Retina (tissue), 1 donor: Measurements from ENCODE around the gene STIMATE.

ENCODE experiments used
- DNase-seq: peaks from one replicate; pipeline ENCODE4 v3.0.0-alpha.2; 2016

STIMATE gene

GRCh38 chr3:52893723-52894122 lies 3.6 kb downstream of the STIMATE start:
- no peak for DNase-seq

DNA sequence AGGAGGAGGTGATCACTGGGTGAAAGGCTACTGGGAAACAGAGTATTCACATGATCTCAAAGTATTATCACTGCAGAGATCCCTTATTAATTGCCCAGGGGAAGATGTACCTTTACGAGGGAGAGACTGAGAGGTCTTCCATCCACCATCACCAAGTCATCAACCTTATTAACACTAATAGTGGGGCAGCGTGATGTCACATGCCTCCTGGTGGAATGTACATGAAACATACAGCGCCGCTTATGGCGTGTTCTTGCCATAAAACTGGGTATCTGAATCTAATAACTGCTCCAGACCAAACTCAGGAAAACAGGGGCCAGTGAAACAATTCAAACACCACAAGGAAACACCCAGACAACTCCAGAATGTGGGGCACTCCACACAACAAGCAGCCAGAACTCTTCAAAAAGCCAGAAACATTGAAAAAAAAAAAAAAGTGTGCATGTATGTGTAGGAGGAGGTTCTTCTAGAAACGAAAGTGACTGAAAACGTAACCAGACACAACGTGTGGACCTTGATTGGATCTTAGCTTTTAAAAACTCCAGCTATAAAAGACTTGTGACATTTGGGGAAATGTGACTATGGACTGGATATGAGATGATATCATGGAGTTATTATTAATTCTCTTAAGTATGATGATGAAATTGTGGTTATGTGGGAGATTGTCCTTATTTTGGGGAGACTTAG lies 4.6 kb downstream of the STIMATE start:
- DNase-seq: no peak

GRCh38 chr3:52892290-52892624 lies 5.1 kb downstream of the STIMATE start:
- no peak for DNase-seq

DNA sequence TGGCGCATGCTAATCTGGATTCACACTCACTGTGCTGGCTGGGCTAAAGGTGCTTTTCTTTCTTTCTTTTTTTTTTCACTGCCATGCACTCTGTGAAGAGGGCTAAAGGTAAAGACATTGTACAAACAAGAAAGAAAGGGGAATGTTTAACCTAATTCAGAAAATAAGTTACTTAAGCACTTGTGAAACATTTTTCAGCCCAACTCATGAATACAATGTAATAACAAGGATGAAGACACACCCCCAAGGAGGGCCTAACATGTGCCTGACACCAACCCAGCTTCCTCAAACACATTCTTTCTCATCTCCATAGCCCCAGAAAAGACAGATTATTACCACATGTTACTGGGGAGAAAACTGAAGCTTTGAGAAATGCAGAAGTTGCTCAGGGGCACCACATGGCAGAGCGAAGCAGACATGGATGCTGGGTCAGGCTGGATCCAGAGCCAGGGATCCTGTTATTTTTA lies 5.7 kb downstream of the STIMATE start:
- DNase-seq: no peak

- DNase-seq: no peak
These were observed 6.2 kb downstream of the STIMATE start for GRCh38 chr3:52891164-52891563.

GRCh38 chr3:52890735-52891134 lies 6.6 kb downstream of the STIMATE start:
- DNase-seq: no peak

GRCh38 chr3:52889901-52890300 lies 7.4 kb downstream of the STIMATE start:
- DNase-seq: no peak

DNA sequence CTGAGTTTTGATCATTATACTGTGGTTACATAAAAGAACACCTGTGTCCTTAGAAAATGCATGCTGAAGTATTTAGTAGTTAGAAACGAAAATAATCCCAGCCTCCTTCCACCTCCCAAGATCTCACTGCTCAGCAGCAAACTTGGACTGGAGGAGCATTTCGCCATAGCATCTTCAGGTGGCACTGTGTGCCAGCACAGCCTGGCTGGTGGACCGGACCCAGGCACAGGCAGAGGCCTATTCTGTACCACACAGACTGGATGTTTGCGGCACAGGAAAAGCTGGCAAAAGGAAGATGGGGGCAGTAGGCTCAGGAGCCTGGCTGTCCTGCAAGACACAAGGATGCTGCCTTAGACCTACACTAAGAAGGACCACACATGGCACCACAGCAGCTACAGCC lies 10.2 kb downstream of the STIMATE start:
- DNase-seq: no peak

DNA sequence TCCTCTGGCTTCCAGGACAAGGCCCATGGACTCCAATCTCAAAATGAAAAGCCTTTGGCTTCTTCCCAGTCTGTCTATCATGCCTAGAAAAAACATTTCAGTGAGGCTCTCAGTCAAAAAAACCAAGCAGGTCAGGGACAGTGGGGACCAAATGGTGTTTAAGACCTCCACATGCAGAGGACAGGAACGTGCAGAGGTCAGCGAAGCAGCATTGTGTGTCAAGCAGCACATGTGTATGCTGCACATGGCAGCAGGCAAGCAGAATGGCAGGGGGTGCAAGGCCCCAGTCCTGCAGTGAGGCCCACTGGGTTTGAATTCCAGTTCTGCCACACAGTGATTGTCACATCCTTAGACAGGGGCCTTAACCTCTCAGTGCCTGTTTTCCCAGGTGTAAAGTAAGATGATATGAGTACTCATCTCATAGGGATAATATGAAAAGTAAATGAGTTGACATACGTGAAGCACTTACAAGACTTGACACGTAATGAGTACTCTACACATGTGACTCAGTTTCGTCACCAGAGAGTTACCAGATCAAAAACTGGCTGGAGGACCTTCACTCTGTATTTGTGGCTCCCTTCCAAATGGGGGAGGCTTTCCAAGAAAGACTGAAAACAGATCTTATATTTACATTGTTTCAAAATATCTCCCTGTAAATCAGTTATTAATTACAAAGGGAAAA lies 11.2 kb downstream of the STIMATE start:
- no peak for DNase-seq

DNA sequence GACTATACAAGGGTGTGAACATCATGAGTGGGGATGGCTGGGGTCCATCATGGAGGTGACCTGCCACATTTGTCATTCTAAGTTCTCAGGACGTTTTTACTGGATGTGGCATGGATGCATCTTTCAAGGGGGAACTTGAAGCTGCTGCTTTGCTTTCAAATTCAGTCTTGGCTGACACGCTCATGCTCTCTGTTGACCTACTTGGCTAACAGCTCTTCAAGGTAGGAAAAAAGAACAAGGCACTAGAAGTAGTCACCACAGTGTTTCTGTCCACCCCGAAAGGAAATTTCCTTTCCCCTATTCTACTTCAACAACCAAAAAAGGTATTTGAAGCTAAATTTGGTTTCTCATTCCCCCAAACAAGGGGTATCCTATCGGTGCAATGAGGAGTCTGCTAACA lies 15.0 kb downstream of the STIMATE start:
- DNase-seq: no peak

- DNase-seq: no peak
These were observed 15.5 kb downstream of the STIMATE start for GRCh38 chr3:52881871-52882270.

- no peak for DNase-seq
These were observed 16.9 kb downstream of the STIMATE start for GRCh38 chr3:52880474-52880873.

DNA sequence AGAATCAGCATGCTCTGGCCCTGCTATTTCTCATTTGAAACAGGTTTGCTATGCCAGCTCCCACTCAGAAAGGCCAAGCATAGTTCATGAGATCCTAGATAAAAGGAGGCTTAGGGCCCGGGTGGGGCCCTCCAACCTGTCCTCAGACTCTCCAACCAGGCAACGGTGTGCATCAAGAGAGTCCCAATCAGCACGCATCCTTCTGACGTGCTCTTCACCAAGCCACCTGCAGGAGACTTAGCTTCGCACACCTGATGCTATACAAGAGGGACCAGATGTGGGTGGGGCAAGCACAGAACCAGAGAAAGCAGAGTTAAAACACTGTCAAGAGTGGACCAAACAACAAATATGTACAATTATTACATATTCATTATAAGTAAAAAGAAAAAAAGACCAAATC lies 17.3 kb downstream of the STIMATE start:
- DNase-seq: no peak

DNA sequence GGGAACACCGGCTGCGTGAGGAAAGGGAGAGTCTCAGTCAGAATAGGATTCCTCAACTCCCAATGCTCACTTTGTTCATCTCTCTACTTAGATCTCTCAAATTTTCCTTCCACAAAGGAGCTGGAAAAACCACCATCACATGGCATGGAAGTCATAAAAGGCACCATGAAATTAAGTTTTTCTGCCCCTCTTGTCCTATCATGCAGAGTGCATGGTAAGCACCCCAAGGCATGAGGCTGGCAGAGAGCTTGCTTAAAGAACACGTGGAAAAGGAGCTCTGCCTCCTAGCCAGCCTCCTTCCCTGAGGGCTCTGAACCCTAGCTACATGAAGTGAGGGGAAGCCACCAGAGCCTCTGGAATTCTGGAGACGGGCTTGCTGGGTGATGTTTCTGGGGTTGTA lies 17.8 kb downstream of the STIMATE start:
- no peak for DNase-seq

DNA sequence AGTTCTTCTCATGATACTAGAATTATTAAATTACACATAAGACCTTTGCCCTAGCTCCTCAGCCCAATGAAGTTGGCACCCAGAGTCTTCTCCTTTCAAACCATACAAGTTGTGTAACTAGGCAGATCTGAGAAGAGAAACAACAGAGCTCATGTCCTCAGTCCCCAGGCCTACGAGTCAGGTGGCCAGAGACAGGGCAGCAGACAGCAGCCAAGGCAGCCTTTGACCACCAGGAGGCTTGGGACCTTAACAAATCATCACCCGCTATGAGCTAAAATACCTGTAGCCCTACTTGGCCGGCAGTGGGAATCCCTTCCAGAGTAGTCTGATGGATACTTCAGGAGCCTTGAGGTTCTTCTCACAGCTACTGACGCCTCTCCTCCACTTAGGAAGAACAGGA lies 18.3 kb downstream of the STIMATE start:
- no peak for DNase-seq

- DNase-seq: no peak
These were observed 20.3 kb downstream of the STIMATE start for GRCh38 chr3:52877085-52877484.

DNA sequence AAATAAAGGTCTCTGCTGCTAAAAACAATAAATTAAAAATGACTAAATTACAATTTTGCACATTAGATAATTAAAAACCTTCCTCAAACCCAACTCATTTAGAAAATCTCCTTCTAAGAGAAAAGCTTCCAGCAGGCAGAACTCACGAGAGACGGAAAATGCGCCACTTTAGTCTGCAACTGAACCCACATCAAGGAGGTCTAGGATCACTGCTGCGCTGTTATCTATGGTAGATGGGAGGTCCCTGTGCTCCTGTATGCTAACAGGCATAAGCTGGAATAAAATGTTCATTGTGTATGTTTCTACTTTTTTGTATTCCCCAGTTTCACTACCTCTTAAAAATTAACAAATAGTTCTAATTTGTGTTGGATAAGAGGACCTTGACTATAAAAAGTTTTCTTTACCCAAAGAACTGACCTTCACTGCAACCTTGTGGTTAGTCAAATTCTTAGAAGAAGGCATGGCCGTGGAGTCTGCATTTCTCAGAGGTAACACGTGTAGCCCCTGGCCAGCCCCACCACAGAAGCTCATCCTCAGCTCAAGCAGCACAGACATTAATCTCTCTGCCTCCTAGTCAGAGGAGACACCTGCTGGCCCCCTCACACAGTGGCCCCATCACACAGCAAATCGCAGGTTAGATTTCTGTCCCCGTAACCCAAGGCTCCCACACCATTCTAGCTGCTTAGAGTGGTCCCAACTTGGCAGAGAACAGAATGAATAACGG lies 22.3 kb downstream of the STIMATE start:
- no peak for DNase-seq

DNA sequence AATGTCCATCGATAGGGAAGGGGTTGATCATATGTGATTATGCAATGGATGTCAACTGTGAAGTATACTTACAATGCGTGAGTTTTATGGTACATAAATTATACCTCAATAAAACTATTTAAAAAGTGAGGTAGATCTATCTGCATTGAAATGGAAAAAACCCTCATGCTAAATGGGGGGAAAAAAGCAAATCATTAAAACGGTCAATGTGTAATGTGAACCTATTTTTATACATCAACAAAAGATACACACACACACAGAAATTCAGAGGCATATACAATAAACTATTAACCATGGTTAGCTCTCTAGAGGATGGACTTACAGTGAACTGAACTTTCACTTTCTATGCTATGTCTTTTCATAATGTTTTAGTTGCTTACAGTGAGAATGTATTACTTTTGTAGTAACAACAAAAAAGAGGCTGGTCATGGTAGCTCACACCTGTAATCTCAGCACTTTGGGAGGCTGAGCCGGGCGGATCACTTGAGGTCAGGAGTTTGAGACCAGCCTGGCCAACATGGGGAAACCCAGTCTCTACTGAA lies 23.1 kb downstream of the STIMATE start:
- no peak for DNase-seq

GRCh38 chr3:52873433-52874159 lies 23.8 kb downstream of the STIMATE start:
- no peak for DNase-seq

- DNase-seq: no peak
These were observed 25.1 kb downstream of the STIMATE start for GRCh38 chr3:52872245-52872644.

GRCh38 chr3:52871761-52872160 lies 25.6 kb downstream of the STIMATE start:
- no peak for DNase-seq

DNA sequence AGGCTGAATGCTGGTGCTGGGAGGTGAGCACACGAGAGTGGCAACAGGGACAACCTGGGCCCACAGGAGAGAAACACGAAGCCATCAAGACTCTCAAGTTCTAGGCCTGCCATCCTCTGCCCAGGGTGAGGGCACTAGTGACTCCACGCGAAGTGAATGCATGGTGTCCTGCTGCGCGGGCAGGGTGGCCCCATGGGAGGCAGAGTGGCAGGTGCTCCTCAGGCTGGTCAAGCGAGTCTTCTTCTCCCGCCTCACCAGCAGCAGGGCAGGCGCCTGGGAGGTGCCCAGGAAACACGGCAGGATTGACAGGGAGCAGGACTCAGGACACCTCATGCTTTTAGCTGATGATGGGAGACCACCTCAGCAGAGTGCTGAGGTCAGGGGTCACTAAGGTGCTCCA lies 26.9 kb downstream of the STIMATE start:
- no peak for DNase-seq

- no peak for DNase-seq
These were observed 30.9 kb downstream of the STIMATE start for GRCh38 chr3:52866427-52866826.
